Endometrial microvascular endothelial cells (primary cell): ENCODE data around the gene UNC5B. TPM values are rescaled to one million over a fixed set of nuclear protein-coding genes. Genes with fewer than 3 reads are reported as not detected.
"Not testable (repeated sequence)": the region's sequence is repeated elsewhere in the genome, so short reads cannot be mapped to it uniquely, and the experiment has no call there.

ENCODE experiments used
- in situ Hi-C: cut with HindIII; loops from 2 replicates; pipeline ENCODE4 v1.10.0; 2017; ENCODE audit warnings: low sequenced_read_pairs, low pct_unique_long_range_greater_than_20kb; ENCODE audit errors: inconsistent ontology term
- total RNA-seq: library from RNA; depleted of rRNA; stranded (reverse); fragments of >200 nt; gene quantifications from one replicate; pipeline ENCODE4 v1.2.3, GENCODE V29; 2015; ENCODE audit errors: inconsistent ontology term

UNC5B gene
- total RNA-seq, 1 donor from 2014 or later, result 7.2 TPM

GRCh38 chr10:71272974-71273373 is 60.6 kb downstream of the UNC5B start:
- in situ Hi-C loops, result not testable (repeated sequence)

GRCh38 chr10:71273506-71273905 is 61.1 kb downstream of the UNC5B start:
- in situ Hi-C loops, result no loop called here

GRCh38 chr10:71274901-71275796 is 62.8 kb downstream of the UNC5B start:
- in situ Hi-C loops, result no loop called here

- in situ Hi-C loops, result no loop called here
Measured at GRCh38 chr10:71276873-71277272, 64.5 kb downstream of the UNC5B start.

- in situ Hi-C loops, result no loop called here
Measured at GRCh38 chr10:71277914-71278665, 65.7 kb downstream of the UNC5B start.

GRCh38 chr10:71278691-71279588 is 66.6 kb downstream of the UNC5B start:
- in situ Hi-C loops, result no loop called here

GRCh38 chr10:71279590-71280170 is 67.3 kb downstream of the UNC5B start:
- in situ Hi-C loops, result no loop called here

- in situ Hi-C loops, result no loop called here
Measured at GRCh38 chr10:71280216-71280615, 67.8 kb downstream of the UNC5B start.

- in situ Hi-C loops, result no loop called here
Measured at GRCh38 chr10:71280825-71281224, 68.5 kb downstream of the UNC5B start.

- in situ Hi-C loops, result no loop called here
Measured at GRCh38 chr10:71281646-71282322, 69.4 kb downstream of the UNC5B start.

GRCh38 chr10:71282323-71282680 is 69.9 kb downstream of the UNC5B start:
- in situ Hi-C loops, result no loop called here

GRCh38 chr10:71283410-71283809 is 71.0 kb downstream of the UNC5B start:
- in situ Hi-C loops, result no loop called here

GRCh38 chr10:71283876-71284275 is 71.5 kb downstream of the UNC5B start:
- in situ Hi-C loops, result no loop called here

- in situ Hi-C loops, result no loop called here
Measured at GRCh38 chr10:71284544-71285179, 72.3 kb downstream of the UNC5B start.

GRCh38 chr10:71285180-71285545 is 72.8 kb downstream of the UNC5B start:
- in situ Hi-C loops, result no loop called here

GRCh38 chr10:71285986-71286385 is 73.6 kb downstream of the UNC5B start:
- in situ Hi-C loops, result no loop called here

GRCh38 chr10:71286521-71287294 is 74.3 kb downstream of the UNC5B start:
- in situ Hi-C loops, result no loop called here
